G401.6 (cell line): ENCODE data around the gene FAM210A.
"Not testable (repeated sequence)": the region's sequence is repeated elsewhere in the genome, so short reads cannot be mapped to it uniquely, and the experiment has no call there.

Experiments used
- FAIRE-seq: peaks from 2 replicates; lab custom pipeline; 2012; peaks lifted over from hg19 to GRCh38; lab: Jason Lieb, UNC

FAM210A gene

GRCh38 chr18:13700153-13700552 lies 26.2 kb downstream of the FAM210A start:
- no peak for FAIRE-seq

- no peak for FAIRE-seq
Observed at GRCh38 chr18:13696961-13697360, 29.4 kb downstream of the FAM210A start.

GRCh38 chr18:13695337-13695736 lies 31.0 kb downstream of the FAM210A start:
- not testable (repeated sequence) for FAIRE-seq

DNA sequence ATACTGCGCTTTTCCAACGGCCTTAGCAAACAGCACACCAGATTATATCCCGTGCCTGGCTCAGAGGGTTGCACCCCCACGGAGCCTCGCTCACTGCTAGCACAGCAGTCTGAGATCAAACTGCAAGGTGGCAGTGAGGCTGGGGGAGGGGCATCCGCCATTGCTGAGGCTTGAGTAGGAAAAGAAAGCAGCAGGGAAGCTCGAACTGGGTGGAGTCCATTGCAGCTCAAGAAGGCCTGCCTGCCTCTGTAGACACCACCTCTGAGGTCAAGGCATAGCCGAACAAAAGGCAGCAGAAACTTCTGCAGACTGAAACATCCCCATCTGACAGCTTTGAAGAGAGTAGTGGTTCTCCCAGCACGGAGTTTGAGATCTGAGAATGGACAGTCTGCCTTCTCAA lies 36.3 kb downstream of the FAM210A start:
- not testable (repeated sequence) for FAIRE-seq

DNA sequence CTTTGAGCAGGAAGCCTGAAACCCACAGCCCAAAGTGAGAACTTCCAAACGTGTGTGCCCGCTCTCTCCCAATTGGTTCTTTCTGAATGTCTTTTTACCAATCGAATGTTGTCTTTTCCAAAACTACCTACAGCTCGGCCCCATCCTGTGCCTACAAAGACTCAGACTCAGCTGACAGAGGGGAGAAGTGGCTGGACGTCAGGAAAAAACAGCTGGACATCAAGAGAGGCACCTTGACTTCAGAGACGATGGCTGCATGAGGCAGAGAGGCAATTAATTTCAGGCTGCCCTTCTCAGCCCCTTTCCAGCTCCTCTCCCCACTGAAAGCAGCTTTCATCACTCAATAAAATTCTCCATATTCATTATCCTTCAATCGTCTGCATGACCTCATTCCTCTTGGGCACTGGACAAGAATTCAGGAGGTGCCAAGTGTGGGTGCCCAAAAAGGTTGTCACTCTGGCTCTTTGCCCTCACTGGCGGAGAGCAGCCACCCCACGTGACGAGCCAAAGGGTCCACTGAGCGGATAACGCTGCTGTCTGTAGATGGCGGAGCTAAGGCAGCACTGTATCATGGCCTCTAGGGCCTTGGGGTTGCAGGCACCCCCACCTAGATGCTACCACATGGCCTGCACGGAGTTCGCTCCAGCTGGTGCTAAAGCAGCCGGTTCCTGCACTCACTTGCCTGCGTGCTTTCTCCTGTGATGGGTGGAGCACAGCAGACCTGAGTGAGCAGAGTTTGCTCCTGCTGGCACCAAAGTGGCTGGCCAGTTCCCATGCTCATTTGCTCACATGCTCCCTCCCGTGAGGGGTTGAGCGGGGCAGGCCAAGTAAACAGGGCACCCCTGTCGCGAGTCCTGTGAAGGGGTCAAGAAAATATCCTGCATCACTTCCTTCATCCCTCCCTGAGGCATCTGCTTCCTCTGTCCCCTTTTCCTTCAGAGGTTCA lies 37.9 kb downstream of the FAM210A start:
- FAIRE-seq: no peak

GRCh38 chr18:13684546-13684945 lies 41.8 kb downstream of the FAM210A start:
- FAIRE-seq: no peak

DNA sequence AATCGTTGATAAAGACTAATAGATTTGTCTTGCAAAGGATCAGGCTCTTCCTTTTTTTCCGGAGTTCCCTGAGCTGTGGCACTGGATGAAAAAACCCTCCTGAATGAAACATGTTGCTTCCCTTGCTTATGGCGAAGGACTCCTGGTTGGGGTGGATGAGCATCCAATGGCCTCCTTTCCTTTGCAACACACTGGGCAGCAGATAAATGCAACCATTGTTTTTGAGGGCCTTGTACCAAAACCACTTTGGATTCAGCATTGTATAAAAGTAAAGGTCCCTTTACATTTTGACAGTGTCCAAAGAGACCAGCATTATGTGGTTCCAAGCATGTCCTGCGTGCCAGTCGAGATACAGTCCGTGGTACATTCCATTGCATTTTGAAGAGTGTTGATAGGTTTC lies 44.7 kb downstream of the FAM210A start:
- FAIRE-seq: no peak

GRCh38 chr18:13680612-13681011 lies 45.7 kb downstream of the FAM210A start:
- FAIRE-seq: no peak

GRCh38 chr18:13677350-13677749 lies 49.0 kb downstream of the FAM210A start:
- not testable (repeated sequence) for FAIRE-seq

DNA sequence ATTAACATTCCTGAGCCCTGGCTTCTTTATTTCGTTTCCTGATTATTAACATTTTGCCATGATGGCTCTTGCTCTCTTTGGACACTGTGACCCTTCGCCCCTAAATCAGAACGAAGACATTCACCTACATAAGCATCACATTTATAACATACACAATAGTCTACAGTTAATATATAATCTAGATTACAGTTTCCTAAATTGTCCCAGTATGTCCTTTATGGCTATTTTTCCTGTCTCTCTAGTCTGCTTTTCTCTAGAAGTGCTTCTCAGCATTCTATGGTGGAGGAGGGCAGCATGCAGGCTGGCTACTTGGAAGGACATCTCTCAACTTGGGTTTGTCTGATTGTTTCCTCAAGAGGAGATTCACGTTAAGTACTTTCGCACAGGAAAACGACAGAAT lies 49.9 kb downstream of the FAM210A start:
- no peak for FAIRE-seq

- no peak for FAIRE-seq
Observed at GRCh38 chr18:13672657-13673056, 53.7 kb downstream of the FAM210A start.

- FAIRE-seq: no peak
Observed at GRCh38 chr18:13661779-13662256, 64.5 kb downstream of the FAM210A start.

DNA sequence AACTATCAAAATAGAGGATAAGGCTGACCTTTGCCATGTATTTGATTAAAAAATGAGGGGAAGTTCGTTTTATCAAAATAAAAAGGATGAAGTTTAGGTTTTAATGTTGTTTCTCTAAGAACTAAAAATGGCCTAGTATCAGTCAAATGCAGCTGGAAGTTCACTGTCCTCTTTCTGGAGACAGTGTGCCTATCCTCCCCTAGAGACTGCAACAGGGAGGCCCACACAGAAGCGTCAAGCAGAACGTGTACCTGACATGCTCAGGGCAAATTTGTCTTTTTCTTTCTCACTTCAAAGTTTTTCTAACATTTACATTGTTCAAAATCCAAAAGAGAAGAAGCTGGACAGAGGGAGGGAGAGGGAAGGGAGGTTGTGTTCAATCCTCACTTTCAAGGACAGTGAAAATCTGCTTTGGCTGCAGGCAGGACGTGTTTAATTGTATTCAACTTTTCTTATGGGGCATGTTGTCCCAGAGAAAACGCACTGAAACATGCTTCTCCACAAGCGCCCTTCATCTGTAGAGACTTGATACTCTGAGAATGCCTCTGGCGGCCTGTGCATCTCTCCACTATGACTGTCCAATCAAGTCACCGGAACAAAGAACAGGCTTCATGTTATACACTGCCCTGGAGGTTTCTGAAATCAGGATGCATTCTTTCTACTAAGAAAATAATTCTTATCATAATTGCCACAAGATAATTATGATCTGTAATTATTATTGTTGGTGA lies 65.1 kb downstream of the FAM210A start:
- no peak for FAIRE-seq

DNA sequence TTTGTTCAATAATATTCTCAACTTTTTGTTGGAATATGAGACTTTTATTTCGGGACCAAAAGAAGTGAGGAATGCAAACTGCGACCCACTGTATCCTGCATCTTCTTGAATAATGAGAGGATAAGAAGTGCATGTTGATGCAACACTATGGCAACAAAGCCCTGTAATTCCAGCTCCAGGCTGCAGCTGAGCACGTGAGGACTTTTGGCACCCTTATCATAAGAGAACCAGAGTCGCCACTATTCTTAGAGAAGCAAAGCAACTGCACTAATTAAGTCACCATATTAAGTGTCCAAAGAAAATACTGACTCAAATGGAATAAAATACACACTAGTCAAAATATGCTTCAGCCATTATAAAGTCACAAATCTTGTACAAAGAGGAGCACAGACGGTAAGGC lies 65.8 kb downstream of the FAM210A start:
- FAIRE-seq: no peak

DNA sequence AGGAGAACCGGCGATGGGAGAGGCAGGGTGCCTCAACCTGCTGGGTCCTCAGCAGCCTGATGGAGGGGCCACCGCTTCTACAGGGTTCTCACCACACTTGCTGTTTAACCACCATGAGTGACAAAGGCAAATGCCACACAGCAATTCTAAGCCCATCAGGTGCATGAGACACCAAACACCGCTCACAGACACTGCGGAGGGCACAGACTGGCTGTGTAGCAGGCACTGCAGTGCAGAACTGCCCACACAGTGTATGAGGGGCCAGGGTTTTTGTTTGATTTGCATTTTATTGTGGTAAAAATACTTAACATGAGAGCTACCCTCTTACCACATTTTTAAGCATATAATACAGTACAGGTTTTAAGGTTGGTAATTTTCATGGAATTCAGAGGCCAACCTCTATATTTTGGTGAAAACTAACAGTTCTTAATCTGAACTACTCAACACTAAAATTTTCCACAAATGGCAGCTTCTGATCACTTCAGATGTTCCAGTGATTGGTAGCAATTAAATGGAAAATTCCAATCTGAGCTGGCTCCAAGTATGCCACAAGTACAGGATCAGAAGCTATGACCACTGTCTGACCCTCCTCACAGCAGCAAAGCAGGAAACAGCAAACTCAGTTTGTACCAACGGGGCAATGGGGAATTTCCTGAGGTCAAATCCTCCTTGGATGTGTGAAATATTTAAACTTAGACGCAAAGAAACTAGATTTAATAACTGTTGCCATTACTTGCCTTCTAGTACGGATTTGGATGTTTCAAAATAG lies 67.7 kb downstream of the FAM210A start:
- no peak for FAIRE-seq

DNA sequence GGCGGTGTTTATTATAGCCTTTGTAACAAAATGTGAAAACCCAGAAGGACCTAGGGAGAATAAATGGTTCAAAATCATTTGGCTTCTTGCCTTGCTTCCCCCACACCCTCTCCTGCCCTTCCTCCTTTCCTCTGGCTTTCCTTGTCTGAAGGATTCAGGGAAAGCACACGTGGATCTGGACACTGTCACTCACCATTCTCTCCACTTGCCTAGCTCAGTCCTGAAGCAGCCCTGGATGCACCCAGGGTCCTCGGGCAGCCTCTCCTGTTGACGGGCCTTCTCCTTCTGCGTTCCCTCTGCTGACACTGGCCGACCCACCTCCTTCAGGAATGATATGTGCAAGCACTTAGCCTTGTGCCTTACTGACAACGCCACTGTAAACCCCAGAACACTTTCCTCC lies 68.4 kb downstream of the FAM210A start:
- FAIRE-seq: no peak

- FAIRE-seq: no peak
Observed at GRCh38 chr18:13653746-13654433, 72.5 kb downstream of the FAM210A start.

- FAIRE-seq: no peak
Observed at GRCh38 chr18:13649397-13650390, 76.7 kb downstream of the FAM210A start.

DNA sequence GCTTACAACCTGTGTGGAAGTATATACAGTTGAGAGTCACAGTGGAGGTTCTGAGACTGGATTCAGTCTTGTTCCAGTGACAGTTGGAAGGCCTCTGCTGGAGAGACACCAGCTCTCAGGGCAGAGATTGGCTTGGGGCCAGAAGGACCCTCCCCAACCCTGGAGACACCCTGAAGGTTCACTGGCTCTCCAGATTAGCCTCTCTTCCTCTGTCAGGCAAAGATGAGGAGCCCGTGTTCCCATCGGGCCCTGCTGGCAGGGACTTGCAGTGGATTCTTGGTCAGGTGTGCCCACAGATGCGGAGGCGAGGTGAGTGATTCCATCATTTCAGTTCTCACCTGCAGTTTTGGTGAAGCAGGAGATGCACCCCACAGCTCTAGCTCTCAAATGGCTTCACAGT lies 78.6 kb downstream of the FAM210A start:
- no peak for FAIRE-seq

- FAIRE-seq: no peak
Observed at GRCh38 chr18:13646633-13647032, 79.7 kb downstream of the FAM210A start.

DNA sequence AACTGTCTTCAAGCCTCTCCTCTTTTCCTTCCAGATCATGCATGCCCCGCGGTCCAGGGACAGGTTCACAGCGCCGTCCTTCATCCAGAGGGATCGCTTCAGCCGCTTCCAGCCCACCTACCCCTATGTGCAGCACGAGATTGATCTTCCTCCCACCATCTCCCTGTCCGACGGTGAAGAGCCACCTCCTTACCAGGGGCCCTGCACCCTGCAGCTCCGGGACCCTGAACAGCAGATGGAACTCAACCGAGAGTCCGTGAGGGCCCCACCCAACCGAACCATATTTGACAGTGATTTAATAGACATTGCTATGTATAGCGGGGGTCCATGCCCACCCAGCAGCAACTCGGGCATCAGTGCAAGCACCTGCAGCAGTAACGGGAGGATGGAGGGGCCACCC lies 81.3 kb downstream of the FAM210A start:
- no peak for FAIRE-seq
